A673 (cell line): ENCODE results near the gene FREM1. TPM values are rescaled to one million over a fixed set of nuclear protein-coding genes. Genes with fewer than 3 reads are reported as not detected.

Source experiments
- BruUV-seq: library from RNA; stranded (reverse); fragments of 400-500 nt; replicated peaks from 2 replicates; lab custom pipeline; 2021; lab: Mats Ljungman, UMichigan
- CTCF ChIA-PET: fragments of 300-600 bp; sonication (Branson Sonifier 250); formaldehyde crosslinking; loops from one replicate; lab custom pipeline; 2022; ENCODE audit warnings: antibody characterized with exemption; lab: Charles Lee
- POLR2A ChIA-PET: fragments of 300-600 bp; sonication (Branson Sonifier 250); formaldehyde crosslinking; loops from one replicate; lab custom pipeline; 2022; ENCODE audit warnings: antibody characterized with exemption; ENCODE audit not compliant: low non-redundant PET; lab: Charles Lee
- DNase-seq: peaks from one replicate; pipeline ENCODE4 v3.0.0-alpha.2; 2015; ENCODE audit warnings: low spot score
- H3K27ac ChIP-seq: fragments of 200-600 bp; sonication (generic); 2 replicates; pipeline ENCODE4 v1.5.1; 2016; ENCODE audit warnings: mixed run types, low read depth, mild to moderate bottlenecking, mixed read lengths, antibody characterized with exemption, low read length; ENCODE audit not compliant: poor library complexity, severe bottlenecking
- H3K27me3 ChIP-seq: fragments of 200-600 bp; sonication (generic); replicated peaks from 2 replicates; pipeline ENCODE4 v1.6.1; 2017; ENCODE audit warnings: mixed run types, low read depth, mild to moderate bottlenecking, mixed read lengths, antibody characterized with exemption, low read length; ENCODE audit not compliant: insufficient read depth, poor library complexity
- H3K36me3 ChIP-seq: fragments of 200-600 bp; sonication (generic); 2 replicates; pipeline ENCODE4 v1.6.1; 2016; ENCODE audit warnings: mixed run types, mild to moderate bottlenecking, mixed read lengths, antibody characterized with exemption, low read length; ENCODE audit not compliant: insufficient read depth, poor library complexity, severe bottlenecking
- H3K4me1 ChIP-seq: fragments of 200-600 bp; sonication (generic); 2 replicates; pipeline ENCODE4 v1.6.1; 2017; ENCODE audit warnings: mixed run types, mild to moderate bottlenecking, mixed read lengths, antibody characterized with exemption, low read length; ENCODE audit not compliant: insufficient read depth, poor library complexity, severe bottlenecking
- H3K4me3 ChIP-seq: fragments of 200-600 bp; sonication (generic); 2 replicates; pipeline ENCODE4 v1.5.1; 2016; ENCODE audit warnings: low read depth, mixed run types, mild to moderate bottlenecking, mixed read lengths, low read length; ENCODE audit not compliant: poor library complexity, severe bottlenecking
- H3K9me3 ChIP-seq: fragments of 200-600 bp; sonication (generic); 2 replicates; pipeline ENCODE4 v1.6.1; 2016; ENCODE audit warnings: mixed run types, low read depth, mild to moderate bottlenecking, mixed read lengths, antibody characterized with exemption, low read length; ENCODE audit not compliant: poor library complexity, severe bottlenecking
- EZH2 ChIP-seq: fragments of 200-600 bp; sonication (generic); IDR thresholded peaks from 2 replicates; pipeline ENCODE4 v1.6.1; 2017; ENCODE audit warnings: borderline replicate concordance, low read depth, mild to moderate bottlenecking, mixed read lengths, antibody characterized with exemption, low read length; ENCODE audit not compliant: poor library complexity, severe bottlenecking
- intact Hi-C: fragments of 100-400 bp; cut with micrococcal nuclease; formaldehyde crosslinking; loops from one replicate; pipeline ENCODE4 v1.10.0; 2022; ENCODE audit not compliant: unreplicated experiment
- total RNA-seq: library from RNA; stranded (reverse); gene quantifications from 2 replicates; pipeline ENCODE4 v1.2.3, GENCODE V29; 2021
- TF ChIP-seq, protein P1 (sequence below): fragments of 300-800, 200-600 bp; sonication (generic); conservative IDR thresholded peaks from 2 replicates; pipeline ENCODE4 v1.5.1; 2017; ENCODE audit warnings: low read depth, mild to moderate bottlenecking, antibody characterized with exemption, low read length, moderate library complexity, mixed read lengths

The FREM1 gene
- total RNA-seq, 1 experiment from 2014 or later, result 4.2 TPM

DNA sequence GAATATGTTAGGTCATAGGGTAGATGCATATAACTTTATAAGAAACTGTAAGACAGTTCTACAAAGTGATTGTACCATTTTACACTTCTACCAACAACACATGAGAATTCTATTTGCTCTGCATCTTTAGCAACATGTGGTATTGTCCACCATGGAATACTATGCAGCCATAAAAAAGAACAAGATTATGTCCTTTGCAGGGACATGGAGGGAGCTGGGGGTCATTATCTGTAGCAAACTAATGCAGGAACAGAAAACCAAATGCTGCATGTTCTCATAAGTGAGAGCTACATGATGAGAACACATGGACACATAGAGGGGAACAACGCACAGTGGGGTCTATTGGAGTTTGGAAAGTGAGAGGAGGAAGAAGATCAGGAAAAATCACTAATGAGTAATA lies 165.5 kb downstream of the FREM1 start:
- CTCF ChIA-PET, result no interaction called here
- POLR2A ChIA-PET, result interaction anchor here (0.6 kb wide), 1 partner anchor 30 kb away, joined by 3 read pairs; no protein-coding TSS in a partner anchor

DNA sequence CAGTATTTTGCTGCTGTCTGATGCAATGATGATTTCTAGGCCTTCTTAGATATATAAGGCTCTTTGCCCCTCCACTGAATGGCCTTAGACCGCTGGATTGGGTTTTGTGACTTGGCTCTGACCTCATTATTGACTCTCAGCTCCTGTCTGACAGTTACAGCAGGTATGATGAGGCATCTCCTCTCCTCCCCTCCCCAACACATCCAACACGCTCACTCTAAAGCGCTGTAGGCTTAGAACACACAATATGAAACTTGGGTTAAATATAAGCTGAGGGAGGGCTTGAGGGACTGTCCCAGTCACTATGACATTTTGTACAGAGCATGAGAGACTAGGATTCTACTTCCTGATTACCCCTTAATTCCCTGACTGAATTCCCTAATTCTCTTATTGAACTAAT lies 168.9 kb downstream of the FREM1 start:
- no TSS peak for BruUV-seq
- ChIA-PET POLR2A (no interaction called here), CTCF (no interaction called here)

More for the DNA sequence above, 165.5 kb downstream of the FREM1 start:
- no TSS peak for BruUV-seq
- DNase-seq, result no peak
- Histone ChIP-seq H3K4me1 (peaks cover 23% of the 10 kb centered on the region), H3K9me3 (no peaks in the 10 kb centered on the region), H3K27ac (no peak overlapping the region), H3K27me3 (no peaks in the 10 kb centered on the region), H3K4me3 (no peak overlapping the region), H3K36me3 (no peaks in the 10 kb centered on the region)
- TF ChIP-seq EZH2, result no peak
- intact Hi-C loops, result no loop called here

DNA sequence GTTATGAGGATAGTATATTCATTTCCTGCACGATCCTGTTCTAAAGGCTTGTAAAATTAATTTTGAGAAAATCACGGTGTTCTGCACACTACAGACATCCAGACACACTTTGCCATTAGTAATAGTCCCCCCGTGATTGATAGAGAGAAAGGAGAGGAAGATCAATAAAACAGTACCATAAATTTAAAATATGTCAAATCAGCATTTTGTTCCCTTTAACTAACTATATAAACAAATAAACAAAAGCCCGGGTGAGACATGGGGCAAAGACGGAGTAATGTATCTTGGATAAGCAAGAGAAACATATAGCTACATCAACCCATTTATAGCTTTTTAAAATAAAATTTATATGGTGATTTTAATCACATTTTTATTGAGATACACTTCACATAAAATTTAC lies 177.1 kb downstream of the FREM1 start:
- Histone ChIP-seq H3K9me3 (no peaks in the 10 kb centered on the region), H3K4me1 (peaks cover 10% of the 10 kb centered on the region), H3K27ac (no peak overlapping the region), H3K4me3 (no peak overlapping the region), H3K27me3 (no peaks in the 10 kb centered on the region), H3K36me3 (no peaks in the 10 kb centered on the region)
- TF ChIP-seq EZH2, result no peak
- TF ChIP-seq, protein P1, sequence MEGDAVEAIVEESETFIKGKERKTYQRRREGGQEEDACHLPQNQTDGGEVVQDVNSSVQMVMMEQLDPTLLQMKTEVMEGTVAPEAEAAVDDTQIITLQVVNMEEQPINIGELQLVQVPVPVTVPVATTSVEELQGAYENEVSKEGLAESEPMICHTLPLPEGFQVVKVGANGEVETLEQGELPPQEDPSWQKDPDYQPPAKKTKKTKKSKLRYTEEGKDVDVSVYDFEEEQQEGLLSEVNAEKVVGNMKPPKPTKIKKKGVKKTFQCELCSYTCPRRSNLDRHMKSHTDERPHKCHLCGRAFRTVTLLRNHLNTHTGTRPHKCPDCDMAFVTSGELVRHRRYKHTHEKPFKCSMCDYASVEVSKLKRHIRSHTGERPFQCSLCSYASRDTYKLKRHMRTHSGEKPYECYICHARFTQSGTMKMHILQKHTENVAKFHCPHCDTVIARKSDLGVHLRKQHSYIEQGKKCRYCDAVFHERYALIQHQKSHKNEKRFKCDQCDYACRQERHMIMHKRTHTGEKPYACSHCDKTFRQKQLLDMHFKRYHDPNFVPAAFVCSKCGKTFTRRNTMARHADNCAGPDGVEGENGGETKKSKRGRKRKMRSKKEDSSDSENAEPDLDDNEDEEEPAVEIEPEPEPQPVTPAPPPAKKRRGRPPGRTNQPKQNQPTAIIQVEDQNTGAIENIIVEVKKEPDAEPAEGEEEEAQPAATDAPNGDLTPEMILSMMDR, result no peak
- intact Hi-C loops, result no loop called here
- ChIA-PET CTCF (no interaction called here), POLR2A (no interaction called here)
- no TSS peak for BruUV-seq
- DNase-seq, result no peak

More for the DNA sequence above, 168.9 kb downstream of the FREM1 start:
- no peaks in the 10 kb centered on the region for H3K27me3 ChIP-seq
- no peaks in the 10 kb centered on the region for H3K36me3 ChIP-seq
- peak overlapping the region; percentile 12 for H3K27ac ChIP-seq
- H3K4me3 ChIP-seq, result no peak overlapping the region
- DNase-seq, result no peak
- no peak for TF ChIP-seq EZH2
- TF ChIP-seq, protein P1, result no peak
- no peaks in the 10 kb centered on the region for H3K9me3 ChIP-seq
- intact Hi-C loops, result no loop called here
- H3K4me1 ChIP-seq, result peaks cover 24% of the 10 kb centered on the region
